IMR-90 (cell line): ENCODE results near the gene SUGCT. TPM values are rescaled to one million over a fixed set of nuclear protein-coding genes. Genes with fewer than 3 reads are reported as not detected.

ENCODE experiments used
- ATAC-seq: fragments of 200-7000 bp; cut with Tn5 transposase; 2 replicates; pipeline ENCODE4 v1.9.1; 2020; ENCODE audit warnings: low read depth, mild to moderate bottlenecking, moderate library complexity
- BruUV-seq: library from RNA; stranded (reverse); fragments of 400-500 nt; replicated peaks from 2 replicates; lab custom pipeline; 2021; lab: Mats Ljungman, UMichigan
- CTCF ChIA-PET: fragments of 300-600 bp; formaldehyde crosslinking; extraction: SDS; loops from one replicate; lab custom pipeline; 2021; ENCODE audit warnings: antibody characterized with exemption; lab: Yijun Ruan, JAX
- POLR2A ChIA-PET: fragments of 300-600 bp; sonication (Branson Sonifier 250); formaldehyde crosslinking; loops from one replicate; lab custom pipeline; 2022; ENCODE audit warnings: antibody characterized with exemption; ENCODE audit not compliant: unreplicated experiment; lab: Charles Lee
- DNase-seq: peaks from one replicate; pipeline ENCODE4 v3.0.0; 2013
- H2AFZ ChIP-seq: replicated peaks from 2 replicates; pipeline ENCODE3; 2013; ENCODE audit warnings: low read length, mild to moderate bottlenecking; ENCODE audit not compliant: poor library complexity
- H2AK5ac ChIP-seq: 2 replicates; pipeline ENCODE4 v1.6.1; 2013; ENCODE audit warnings: low read depth, low read length, inconsistent platforms
- H2AK9ac ChIP-seq: replicated peaks from 2 replicates; pipeline ENCODE3; 2013; ENCODE audit warnings: mild to moderate bottlenecking, low read depth, low read length, moderate library complexity; ENCODE audit not compliant: poor library complexity
- H2BK120ac ChIP-seq: 2 replicates; pipeline ENCODE4 v1.6.1; 2013; ENCODE audit warnings: low read depth, low read length, inconsistent platforms
- H2BK15ac ChIP-seq: 3 replicates; pipeline ENCODE4 v1.6.1; 2013; ENCODE audit warnings: low read depth, low read length, inconsistent platforms
- H2BK20ac ChIP-seq: 2 replicates; pipeline ENCODE4 v1.6.1; 2013; ENCODE audit warnings: low read depth, mild to moderate bottlenecking, inconsistent platforms, low read length, moderate library complexity
- H2BK5ac ChIP-seq: 2 replicates; pipeline ENCODE4 v1.6.1; 2013; ENCODE audit warnings: mild to moderate bottlenecking, low read depth, low read length, inconsistent platforms; ENCODE audit not compliant: poor library complexity, severe bottlenecking
- H3K14ac ChIP-seq: replicated peaks from 2 replicates; pipeline ENCODE4 v1.6.1; 2013; ENCODE audit warnings: low read depth, low read length, inconsistent platforms
- H3K18ac ChIP-seq: 2 replicates; pipeline ENCODE4 v1.6.1; 2013; ENCODE audit warnings: low read depth, low read length, control low read depth
- H3K23ac ChIP-seq: 2 replicates; pipeline ENCODE4 v1.6.1; 2013; ENCODE audit warnings: low read depth, low read length, inconsistent platforms
- H3K27ac ChIP-seq: 2 replicates; pipeline ENCODE4 v1.5.1; 2013; ENCODE audit warnings: mild to moderate bottlenecking, control low read depth, low read length; ENCODE audit not compliant: insufficient read depth
- H3K27me3 ChIP-seq: 2 replicates; pipeline ENCODE4 v1.6.1; 2013; ENCODE audit warnings: low read length; ENCODE audit not compliant: control insufficient read depth, insufficient read depth
- H3K36me3 ChIP-seq: 2 replicates; pipeline ENCODE4 v1.6.1; 2013; ENCODE audit warnings: low read length, mixed read lengths; ENCODE audit not compliant: control insufficient read depth, insufficient read depth
- H3K4ac ChIP-seq: 2 replicates; pipeline ENCODE4 v1.6.1; 2013; ENCODE audit warnings: low read depth, low read length, inconsistent platforms
- H3K4me1 ChIP-seq: 2 replicates; pipeline ENCODE4 v1.6.1; 2013; ENCODE audit warnings: low read length, mixed read lengths; ENCODE audit not compliant: control insufficient read depth, insufficient read depth
- H3K4me2 ChIP-seq: 2 replicates; pipeline ENCODE4 v1.6.1; 2013; ENCODE audit warnings: low read depth, mild to moderate bottlenecking, control low read depth, low read length, moderate library complexity
- H3K4me3 ChIP-seq: 2 replicates; pipeline ENCODE4 v1.5.1; 2013; ENCODE audit warnings: low read depth, mild to moderate bottlenecking, control low read depth, low read length, moderate library complexity; ENCODE audit not compliant: insufficient read depth
- H3K56ac ChIP-seq: 2 replicates; pipeline ENCODE4 v1.6.1; 2013; ENCODE audit warnings: low read length, inconsistent platforms; ENCODE audit not compliant: insufficient read depth; ENCODE audit errors: extremely low read depth
- H3K79me1 ChIP-seq, 2 experiments: 2 replicates each; pipeline ENCODE4 v1.6.1; 2013; ENCODE audit warnings: low read length in 2 of 2, inconsistent platforms in 1 of 2, low read depth in 1 of 2
- H3K9ac ChIP-seq: 2 replicates; pipeline ENCODE4 v1.6.1; 2013; ENCODE audit warnings: low read depth, low read length, control low read depth
- H3K9me1 ChIP-seq: 2 replicates; pipeline ENCODE4 v1.6.1; 2013; ENCODE audit warnings: low read length, inconsistent platforms; ENCODE audit not compliant: insufficient read depth
- H3K9me3 ChIP-seq: 2 replicates; pipeline ENCODE4 v1.6.1; 2013; ENCODE audit warnings: low read length; ENCODE audit not compliant: control insufficient read depth, insufficient read depth
- H4K20me1 ChIP-seq: 2 replicates; pipeline ENCODE4 v1.6.1; 2013; ENCODE audit warnings: low read length, inconsistent platforms; ENCODE audit not compliant: insufficient read depth
- H4K5ac ChIP-seq: 2 replicates; pipeline ENCODE4 v1.6.1; 2013; ENCODE audit warnings: mild to moderate bottlenecking, low read depth, low read length, control low read depth
- H4K8ac ChIP-seq, 2 experiments: 2 replicates each; pipeline ENCODE4 v1.6.1; 2013; ENCODE audit warnings: low read depth in 2 of 2, low read length in 2 of 2, control low read depth in 1 of 2, inconsistent platforms in 1 of 2
- H4K91ac ChIP-seq: 2 replicates; pipeline ENCODE4 v1.6.1; 2013; ENCODE audit warnings: low read depth, low read length, inconsistent platforms; ENCODE audit not compliant: insufficient read depth
- ELK1 ChIP-seq: fragments of 150-350 bp; IDR thresholded peaks from 2 replicates; pipeline ENCODE4 v1.6.1; 2016; ENCODE audit warnings: low read depth, mild to moderate bottlenecking, low read length, moderate library complexity, borderline replicate concordance
- MAFK ChIP-seq: IDR thresholded peaks from 2 replicates; pipeline ENCODE4 v1.6.1; 2012; ENCODE audit warnings: low read depth, low read length, improper control_type of control experiment
- RAD21 ChIP-seq: IDR thresholded peaks from 2 replicates; pipeline ENCODE4 v1.6.1; 2012; ENCODE audit warnings: low read length, improper control_type of control experiment
- WGBS, 2 experiments: methylation state at CpG; one replicate each; pipeline versions ENCODE4 v1.1.5 to v1.1.7; 2013; ENCODE audit warnings: missing lambda C conversion rate in 2 of 2; ENCODE audit not compliant: insufficient read length in 1 of 2; ENCODE audit errors: extremely low coverage in 2 of 2; 5-methylcytosine and 5-hydroxymethylcytosine counted together
- dilution Hi-C: fragments of 300-500 bp; cut with HindIII; formaldehyde crosslinking; loops from one replicate; pipeline ENCODE4 v1.14.3; 2018; ENCODE audit warnings: low sequenced_read_pairs; ENCODE audit not compliant: unreplicated experiment
- in situ Hi-C: fragments of 300-500 bp; cut with MboI; formaldehyde crosslinking; loops from 3 replicates; pipeline ENCODE4 v1.14.3; 2019; ENCODE audit warnings: low sequenced_read_pairs, inconsistent platforms, mixed read lengths
- intact Hi-C: fragments of 100-400 bp; cut with micrococcal nuclease; formaldehyde crosslinking; loops from 2 replicates; pipeline ENCODE4 v1.10.0; 2022
- polyA plus RNA-seq, 3 experiments: library from polyadenylated mRNA; depleted of rRNA; stranded (reverse); fragments of >200 nt; gene quantifications; 2 replicates each; pipeline ENCODE4 v1.2.3, GENCODE V29; 2012; ENCODE audit warnings: low replicate concordance in 1 of 3
- total RNA-seq: library from RNA; depleted of rRNA; stranded (reverse); fragments of >200 nt; gene quantifications from 2 replicates; pipeline ENCODE4 v1.2.3, GENCODE V29; 2012

SUGCT gene
- total and polyA plus RNA-seq, 2 of the 4 experiments (the other 2 are of a cell fraction), result 5.9 to 8.3 TPM

GRCh38 chr7:40520986-40521738, 386.4 kb downstream of the SUGCT start:
- no peak overlapping the region for H3K9ac ChIP-seq
- TF ChIP-seq RAD21 (no peak), ELK1 (no peak), MAFK (no peak)
- no peaks in the 10 kb centered on the region for H3K9me3 ChIP-seq
- no peak overlapping the region for H3K23ac ChIP-seq
- ATAC-seq, result no peak
- no peak overlapping the region for H2BK120ac ChIP-seq
- H4K8ac ChIP-seq, result no peak overlapping the region
- H2BK5ac ChIP-seq, result no peak overlapping the region
- no peaks in the 10 kb centered on the region for H3K27me3 ChIP-seq
- H4K5ac ChIP-seq, result no peak overlapping the region
- dilution Hi-C loops (no loop called here), in situ Hi-C loops (no loop called here), intact Hi-C loops (no loop called here)
- no peak overlapping the region for H3K14ac ChIP-seq
- H3K4me3 ChIP-seq, result no peak overlapping the region
- no peak overlapping the region for H4K91ac ChIP-seq
- no peak overlapping the region for H2BK20ac ChIP-seq
- H4K20me1 ChIP-seq, result no peaks in the 10 kb centered on the region
- no peaks in the 10 kb centered on the region for H3K36me3 ChIP-seq
- ChIA-PET CTCF (no interaction called here), POLR2A (no interaction called here)
- H3K18ac ChIP-seq, result no peak overlapping the region
- no peak overlapping the region for H3K27ac ChIP-seq
- H3K79me1 ChIP-seq, result no peaks in the 10 kb centered on the region
- WGBS, 2 experiments, result 40% methylated on average over 2 of the region's 7 CpGs; no CpG with 5 or more reads in 1 of the 2 experiments
- no peaks in the 10 kb centered on the region for H3K9me1 ChIP-seq
- H3K56ac ChIP-seq, result no peak overlapping the region
- no peak overlapping the region for H2BK15ac ChIP-seq
- no peaks in the 10 kb centered on the region for H3K4me1 ChIP-seq
- H3K4me2 ChIP-seq, result no peak overlapping the region
- H2AFZ ChIP-seq, result no peak overlapping the region
- no peak overlapping the region for H3K4ac ChIP-seq
- no peak for DNase-seq
- BruUV-seq, result no TSS peak
- H2AK9ac ChIP-seq, result no peak overlapping the region
- H2AK5ac ChIP-seq, result no peak overlapping the region
